CD4-positive, alpha-beta T cell (primary cell): ENCODE data around the gene ARHGAP6. TPM values are rescaled to one million over a fixed set of nuclear protein-coding genes. Genes with fewer than 3 reads are reported as not detected.

Experiments used
- ATAC-seq: fragments of 200-7000 bp; cut with Tn5 transposase; one replicate; pipeline ENCODE4 v1.10.0; 2022; ENCODE audit warnings: mild to moderate bottlenecking; ENCODE audit not compliant: poor library complexity
- CTCF ChIA-PET: fragments of 350-600 bp; sonication (Branson Sonifier 250); formaldehyde crosslinking; loops from one replicate; lab custom pipeline; 2021; ENCODE audit warnings: antibody characterized with exemption, inconsistent platforms; lab: Charles Lee
- POLR2A ChIA-PET: fragments of 350-600 bp; sonication (Branson Sonifier 250); formaldehyde crosslinking; loops from one replicate; lab custom pipeline; 2021; ENCODE audit warnings: antibody characterized with exemption, inconsistent platforms; lab: Charles Lee
- DNase-seq, 14 experiments: peaks; one replicate each; pipeline ENCODE4 v3.0.0-alpha.2; 2013 to 2020; ENCODE audit warnings: mixed read lengths in 2 of 14
- H3K27ac ChIP-seq, 2 donors: one replicate each; pipeline versions ENCODE4 v1.5.1 to v1.7.0; 2013; ENCODE audit warnings: low read length in 2 of 2, low read depth in 1 of 2, mild to moderate bottlenecking in 1 of 2
- H3K27me3 ChIP-seq, 2 experiments: 1 replicate in 1 of 2; 2 replicates in 1 of 2; pipeline versions ENCODE4 v1.6.1 to v1.7.0; 2013; ENCODE audit warnings: low read length in 2 of 2, control low read depth in 1 of 2, mild to moderate bottlenecking in 1 of 2, moderate library complexity in 1 of 2; ENCODE audit not compliant: insufficient read depth in 2 of 2, control insufficient read depth in 1 of 2
- H3K36me3 ChIP-seq: one replicate; pipeline ENCODE4 v1.6.1; 2013; ENCODE audit warnings: low read length, control low read depth; ENCODE audit not compliant: insufficient read depth
- H3K4me1 ChIP-seq: one replicate; pipeline ENCODE4 v1.6.1; 2013; ENCODE audit warnings: low read length, control low read depth; ENCODE audit not compliant: insufficient read depth
- H3K4me3 ChIP-seq: one replicate; pipeline ENCODE4 v1.5.1; 2013; ENCODE audit warnings: mild to moderate bottlenecking, low read length, moderate library complexity
- H3K9me3 ChIP-seq, 2 experiments: 1 replicate in 1 of 2; 2 replicates in 1 of 2; pipeline versions ENCODE4 v1.6.1 to v1.7.0; 2013; ENCODE audit warnings: low read length in 2 of 2, mild to moderate bottlenecking in 2 of 2, control low read depth in 1 of 2, moderate library complexity in 1 of 2; ENCODE audit not compliant: control insufficient read depth in 1 of 2, insufficient read depth in 1 of 2
- H3K27ac Mint-ChIP-seq: one replicate; pipeline ENCODE4 v1.8.0; 2020; ENCODE audit warnings: mixed read lengths
- H3K27me3 Mint-ChIP-seq: one replicate; pipeline ENCODE4 v1.8.0; 2021; ENCODE audit warnings: mixed read lengths
- H3K36me3 Mint-ChIP-seq: one replicate; pipeline ENCODE4 v1.8.0; 2021; ENCODE audit warnings: low read depth, mixed read lengths
- H3K4me1 Mint-ChIP-seq: one replicate; pipeline ENCODE4 v1.8.0; 2021; ENCODE audit warnings: low read depth, mixed read lengths
- H3K4me3 Mint-ChIP-seq: one replicate; pipeline ENCODE4 v1.8.0; 2020; ENCODE audit warnings: mild to moderate bottlenecking, mixed read lengths
- H3K9me3 Mint-ChIP-seq: one replicate; pipeline ENCODE4 v1.8.0; 2020; ENCODE audit warnings: mixed read lengths
- CTCF ChIP-seq: fragments of 200-600 bp; IDR thresholded peaks from one replicate; pipeline ENCODE4 v1.8.0; 2022; ENCODE audit warnings: antibody characterized with exemption, mild to moderate bottlenecking
- intact Hi-C, 2 experiments: fragments of 100-400 bp; cut with DNase I in 1 of 2; cut with micrococcal nuclease in 1 of 2; formaldehyde crosslinking; loops; one replicate each; pipeline versions ENCODE4 v1.15.1 to v1.9.0; 2023 to 2025; cut with DNase I, micrococcal nuclease
- total RNA-seq, 174 experiments: library from RNA in 2 of 174; stranded (reverse) in 2 of 174; gene quantifications; one replicate each; pipeline ENCODE4 v1.2.3 and lab custom pipeline; 2021 to 2026

Gene ARHGAP6
- total RNA-seq, 2 experiments from 2014 or later = not detected

- no peak for TF ChIP-seq CTCF
- intact Hi-C loops = no loop called here
- POLR2A ChIA-PET = no interaction called here
These were observed 408.0 kb downstream of the ARHGAP6 start for GRCh38 chrX:11257711-11258110.

GRCh38 chrX:11257290-11257689 lies 408.4 kb downstream of the ARHGAP6 start:
- Mint-ChIP-seq H3K4me3 (no peak overlapping the region), H3K27me3 (no peaks in the 10 kb centered on the region), H3K9me3 (no peaks in the 10 kb centered on the region), H3K4me1 (no peaks in the 10 kb centered on the region), H3K27ac (no peak overlapping the region), H3K36me3 (no peaks in the 10 kb centered on the region)
- ChIA-PET POLR2A (no interaction called here), CTCF (no interaction called here)
- no peaks in the 10 kb centered on the region for H3K27me3 ChIP-seq
- no peak for TF ChIP-seq CTCF
- H3K4me3 ChIP-seq = no peak overlapping the region
- H3K27ac ChIP-seq = no peak overlapping the region
- no peaks in the 10 kb centered on the region for H3K36me3 ChIP-seq
- no peaks in the 10 kb centered on the region for H3K9me3 ChIP-seq
- DNase-seq (no peak), ATAC-seq (no peak)
- intact Hi-C loops = no loop called here
- no peaks in the 10 kb centered on the region for H3K4me1 ChIP-seq

More at GRCh38 chrX:11257711-11258110, 408.0 kb downstream of the ARHGAP6 start:
- Mint-ChIP-seq H3K4me3 (no peak overlapping the region), H3K9me3 (no peaks in the 10 kb centered on the region), H3K4me1 (no peaks in the 10 kb centered on the region), H3K36me3 (no peaks in the 10 kb centered on the region), H3K27me3 (no peaks in the 10 kb centered on the region), H3K27ac (no peak overlapping the region)
- no peak for ATAC-seq
- CTCF ChIA-PET = interaction anchor here (0.7 kb wide), 1 partner anchor 15 kb away, joined by 3 read pairs; no protein-coding TSS in a partner anchor
- Histone ChIP-seq H3K4me1 (no peaks in the 10 kb centered on the region), H3K36me3 (no peaks in the 10 kb centered on the region), H3K27ac (no peak overlapping the region), H3K27me3 (no peaks in the 10 kb centered on the region), H3K9me3 (no peaks in the 10 kb centered on the region), H3K4me3 (no peak overlapping the region)
- no peak for DNase-seq

- H3K4me1 ChIP-seq = no peaks in the 10 kb centered on the region
- ATAC-seq (no peak), DNase-seq (no peak)
- Mint-ChIP-seq H3K36me3 (no peaks in the 10 kb centered on the region), H3K27me3 (no peaks in the 10 kb centered on the region), H3K4me3 (no peak overlapping the region), H3K4me1 (no peaks in the 10 kb centered on the region), H3K9me3 (no peaks in the 10 kb centered on the region), H3K27ac (no peak overlapping the region)
- no peaks in the 10 kb centered on the region for H3K36me3 ChIP-seq
- no peaks in the 10 kb centered on the region for H3K9me3 ChIP-seq
- TF ChIP-seq CTCF = no peak
- no peaks in the 10 kb centered on the region for H3K27me3 ChIP-seq
- intact Hi-C loops = no loop called here
- H3K27ac ChIP-seq = no peak overlapping the region
- CTCF ChIA-PET = no interaction called here
- POLR2A ChIA-PET = no interaction called here
- H3K4me3 ChIP-seq = no peak overlapping the region
These were observed 411.2 kb downstream of the ARHGAP6 start for GRCh38 chrX:11254417-11255109.
